OCI-LY1 (cell line): Measurements from ENCODE around the gene P3H2.

Experiments
- H2AFZ ChIP-seq: fragments of 200-600 bp; sonication (generic), shearing (Covaris generic); 2 replicates; pipeline ENCODE4 v1.6.0; 2014; ENCODE audit warnings: antibody characterized with exemption, mild to moderate bottlenecking, low read length
- H3F3A ChIP-seq: fragments of 200-600 bp; sonication (generic), shearing (Covaris generic); 2 replicates; pipeline ENCODE4 v1.6.0; 2014; ENCODE audit warnings: mild to moderate bottlenecking, antibody characterized with exemption, low read length, moderate library complexity; ENCODE audit not compliant: insufficient read depth
- H3K27ac ChIP-seq: fragments of 200-600 bp; sonication (generic); 2 replicates; pipeline ENCODE4 v1.5.1; 2014; ENCODE audit warnings: low read length, mixed run types, mild to moderate bottlenecking, low read depth; ENCODE audit not compliant: poor library complexity, severe bottlenecking
- H3K27me3 ChIP-seq: fragments of 200-600 bp; sonication (generic); 2 replicates; pipeline ENCODE4 v1.6.0; 2014; ENCODE audit warnings: antibody characterized with exemption, mild to moderate bottlenecking, low read length, moderate library complexity; ENCODE audit not compliant: insufficient read depth
- H3K36me3 ChIP-seq: fragments of 200-600 bp; sonication (generic); 2 replicates; pipeline ENCODE4 v1.6.1; 2014; ENCODE audit warnings: mild to moderate bottlenecking, antibody characterized with exemption, low read length, moderate library complexity, mixed read lengths; ENCODE audit not compliant: insufficient read depth
- H3K4me1 ChIP-seq: fragments of 200-600 bp; sonication (generic); 2 replicates; pipeline ENCODE4 v1.5.1; 2014; ENCODE audit warnings: mild to moderate bottlenecking, low read length, moderate library complexity; ENCODE audit not compliant: insufficient read depth, severe bottlenecking
- H3K4me2 ChIP-seq: fragments of 200-600 bp; sonication (generic), shearing (Covaris generic); 2 replicates; pipeline ENCODE4 v1.6.1; 2014; ENCODE audit warnings: low read length
- H3K4me3 ChIP-seq: fragments of 200-600 bp; sonication (generic); 2 replicates; pipeline ENCODE4 v1.5.1; 2014; ENCODE audit warnings: low read length, low read depth, mild to moderate bottlenecking, mixed read lengths; ENCODE audit not compliant: poor library complexity, severe bottlenecking
- H3K79me2 ChIP-seq: fragments of 200-600 bp; shearing (Covaris generic); 2 replicates; pipeline ENCODE4 v1.6.1; 2016; ENCODE audit warnings: mixed run types, low read length, mixed read lengths; ENCODE audit not compliant: insufficient read depth
- H3K9ac ChIP-seq: fragments of 200-600 bp; sonication (generic), shearing (Covaris generic); 2 replicates; pipeline ENCODE4 v1.6.1; 2014; ENCODE audit warnings: mild to moderate bottlenecking, low read length, mixed read lengths
- H3K9me2 ChIP-seq: fragments of 200-600 bp; sonication (generic), shearing (Covaris generic); 2 replicates; pipeline ENCODE4 v1.6.1; 2014; ENCODE audit warnings: low read depth, mild to moderate bottlenecking, low read length, mixed read lengths
- H3K9me3 ChIP-seq: fragments of 200-600 bp; shearing (Covaris generic); 2 replicates; pipeline ENCODE4 v1.6.1; 2014; ENCODE audit warnings: low read length, mixed read lengths
- H4K20me1 ChIP-seq: fragments of 200-600 bp; sonication (generic), shearing (Covaris generic); 2 replicates; pipeline ENCODE4 v1.6.0; 2016; ENCODE audit warnings: mild to moderate bottlenecking, low read length; ENCODE audit not compliant: insufficient read depth
- EZH2 ChIP-seq: fragments of 200-600 bp; sonication (generic), shearing (Covaris generic); IDR thresholded peaks from 2 replicates; pipeline ENCODE4 v1.8.0; 2017; ENCODE audit warnings: borderline replicate concordance, mixed run types, mild to moderate bottlenecking, antibody characterized with exemption, low read length, moderate library complexity, mixed read lengths
- TF ChIP-seq, protein P1 (sequence below): fragments of 200-600 bp; sonication (generic), shearing (Covaris generic); IDR thresholded peaks from 2 replicates; pipeline ENCODE4 v1.5.1; 2017; ENCODE audit warnings: mild to moderate bottlenecking, antibody characterized with exemption, low read length, moderate library complexity, mixed read lengths

P3H2 gene

DNA sequence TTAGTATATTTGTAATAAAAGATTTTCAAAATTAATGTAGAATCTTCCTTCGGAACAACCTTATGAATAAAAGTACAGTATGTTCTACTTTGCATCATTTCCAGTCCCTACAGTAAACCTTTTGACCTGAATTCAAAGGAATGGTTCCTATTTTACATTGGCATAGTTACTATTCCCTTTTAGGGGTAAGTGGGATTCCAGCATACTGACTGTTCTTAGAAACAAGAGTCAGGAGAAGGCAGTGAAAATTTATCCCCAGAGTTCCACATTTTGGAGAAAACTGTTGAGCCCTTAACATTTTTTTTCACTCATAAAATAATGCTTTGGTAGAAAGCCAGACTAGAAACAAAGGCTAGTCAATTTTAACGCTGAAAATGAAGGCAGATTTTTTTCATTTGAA, 78.1 kb downstream of the P3H2 start:
- Histone ChIP-seq H3K9ac (no peak overlapping the region), H3K4me2 (no peak overlapping the region), H3F3A (no peaks in the 10 kb centered on the region), H3K4me1 (no peaks in the 10 kb centered on the region), H4K20me1 (no peaks in the 10 kb centered on the region), H3K36me3 (no peaks in the 10 kb centered on the region), H2AFZ (no peak overlapping the region), H3K79me2 (no peaks in the 10 kb centered on the region), H3K27ac (no peak overlapping the region), H3K9me3 (no peaks in the 10 kb centered on the region), H3K4me3 (no peak overlapping the region), H3K9me2 (no peaks in the 10 kb centered on the region), H3K27me3 (no peaks in the 10 kb centered on the region)
- TF ChIP-seq, protein P1, sequence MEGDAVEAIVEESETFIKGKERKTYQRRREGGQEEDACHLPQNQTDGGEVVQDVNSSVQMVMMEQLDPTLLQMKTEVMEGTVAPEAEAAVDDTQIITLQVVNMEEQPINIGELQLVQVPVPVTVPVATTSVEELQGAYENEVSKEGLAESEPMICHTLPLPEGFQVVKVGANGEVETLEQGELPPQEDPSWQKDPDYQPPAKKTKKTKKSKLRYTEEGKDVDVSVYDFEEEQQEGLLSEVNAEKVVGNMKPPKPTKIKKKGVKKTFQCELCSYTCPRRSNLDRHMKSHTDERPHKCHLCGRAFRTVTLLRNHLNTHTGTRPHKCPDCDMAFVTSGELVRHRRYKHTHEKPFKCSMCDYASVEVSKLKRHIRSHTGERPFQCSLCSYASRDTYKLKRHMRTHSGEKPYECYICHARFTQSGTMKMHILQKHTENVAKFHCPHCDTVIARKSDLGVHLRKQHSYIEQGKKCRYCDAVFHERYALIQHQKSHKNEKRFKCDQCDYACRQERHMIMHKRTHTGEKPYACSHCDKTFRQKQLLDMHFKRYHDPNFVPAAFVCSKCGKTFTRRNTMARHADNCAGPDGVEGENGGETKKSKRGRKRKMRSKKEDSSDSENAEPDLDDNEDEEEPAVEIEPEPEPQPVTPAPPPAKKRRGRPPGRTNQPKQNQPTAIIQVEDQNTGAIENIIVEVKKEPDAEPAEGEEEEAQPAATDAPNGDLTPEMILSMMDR: no peak
- no peak for TF ChIP-seq EZH2

- Histone ChIP-seq H3K9ac (no peak overlapping the region), H3K36me3 (no peaks in the 10 kb centered on the region), H3K4me2 (no peak overlapping the region), H3K4me3 (no peak overlapping the region), H4K20me1 (no peaks in the 10 kb centered on the region), H3K9me3 (no peaks in the 10 kb centered on the region), H3F3A (no peaks in the 10 kb centered on the region), H3K27me3 (no peaks in the 10 kb centered on the region), H3K9me2 (no peaks in the 10 kb centered on the region), H3K27ac (no peak overlapping the region), H2AFZ (no peak overlapping the region), H3K79me2 (no peaks in the 10 kb centered on the region), H3K4me1 (no peaks in the 10 kb centered on the region)
- TF ChIP-seq EZH2: no peak
- TF ChIP-seq, protein P1: no peak
Observed at GRCh38 chr3:190041333-190042041, 79.2 kb downstream of the P3H2 start.

DNA sequence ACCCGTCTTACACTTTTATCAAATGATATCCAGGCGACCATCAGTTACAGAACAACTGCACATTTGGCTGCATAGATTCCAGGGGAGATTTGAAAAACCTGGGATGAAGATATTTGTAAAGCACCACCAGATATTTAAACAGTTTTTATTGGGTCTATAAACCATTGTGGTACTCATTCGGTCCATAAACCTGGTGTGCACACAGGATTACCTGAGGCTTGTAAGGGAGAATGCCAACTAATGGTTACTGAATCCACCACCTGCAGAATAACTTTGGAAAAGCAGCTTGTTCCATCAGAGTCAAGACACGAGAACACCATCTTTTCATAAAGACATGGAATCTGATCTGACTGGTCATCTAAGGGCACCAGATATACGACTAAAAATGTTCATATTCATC, 80.6 kb downstream of the P3H2 start:
- no peaks in the 10 kb centered on the region for H3K27me3 ChIP-seq
- no peaks in the 10 kb centered on the region for H3K36me3 ChIP-seq
- no peak overlapping the region for H3K9ac ChIP-seq
- no peaks in the 10 kb centered on the region for H3K79me2 ChIP-seq
- no peak overlapping the region for H3K4me2 ChIP-seq
- no peaks in the 10 kb centered on the region for H3K9me3 ChIP-seq
- no peak overlapping the region for H3K27ac ChIP-seq
- no peaks in the 10 kb centered on the region for H3F3A ChIP-seq
- no peak for TF ChIP-seq EZH2
- TF ChIP-seq, protein P1: no peak
- H3K4me3 ChIP-seq: no peak overlapping the region
- H3K9me2 ChIP-seq: no peaks in the 10 kb centered on the region
- no peaks in the 10 kb centered on the region for H3K4me1 ChIP-seq
- H4K20me1 ChIP-seq: no peaks in the 10 kb centered on the region
- H2AFZ ChIP-seq: no peak overlapping the region
